ENCODE results near the gene TXK. TPM values are rescaled to one million over a fixed set of nuclear protein-coding genes. Genes with fewer than 3 reads are reported as not detected.

TXK gene
- total and polyA plus RNA-seq, 2 of the 13 experiments (the other 11 are each of a cell fraction or from before 2014, with no cell fraction given) = not detected

- ATAC-seq (no peak), DNase-seq (ENCODE audit: low spot score) (no peak), FAIRE-seq (no peak)
- no peaks in the 10 kb centered on the region for H3K36me3 ChIP-seq (replicated peaks in 1 of 2; ENCODE audit: control insufficient read depth in 1 of 2, insufficient read depth in 2 of 2, low read length in 2 of 2)
- H2AFZ ChIP-seq (ENCODE audit: low read length) = no peak overlapping the region
- CTCF ChIA-PET (ENCODE audit: low intra/inter-chr PET ratio, low total read pairs) = no interaction called here
- POLR2A ChIA-PET = no interaction called here
- in situ Hi-C loops (cut with HindIII; ENCODE audit: extremely low pct_ligation_motif_present, low pct_unique_long_range_greater_than_20kb) (no loop called here), intact Hi-C loops (cut with micrococcal nuclease; ENCODE audit: unreplicated experiment) (no loop called here)
- no peak overlapping the region for H3K4me3 ChIP-seq (replicated peaks in 1 of 3; ENCODE audit: insufficient read depth in 1 of 3, low read depth in 2 of 3, low read length in 3 of 3)
- H3K79me2 ChIP-seq (ENCODE audit: insufficient read depth, low read length) = no peaks in the 10 kb centered on the region
- BruUV-seq (replicated peaks) = no TSS peak
- H3K4me1 ChIP-seq (ENCODE audit: insufficient read depth, low read length) = peaks cover 11% of the 10 kb centered on the region; the same call in 1 of the 2 replicates
- WGBS (ENCODE audit: low lambda C conversion rate) = 41% methylated on average over 8 of the region's 8 CpGs
- TF ChIP-seq WIZ (CRISPR knock-in tag; IDR thresholded peaks at IDR 0.05) (no peak), SP5 (CRISPR knock-in tag; IDR thresholded peaks at IDR 0.05; ENCODE audit: borderline replicate concordance, low read depth) (no peak), ZNF672 (CRISPR knock-in tag; IDR thresholded peaks at IDR 0.05) (no peak), XRCC5 (optimal IDR thresholded peaks at IDR 0.05; ENCODE audit: low read length) (no peak), ZNF747 (CRISPR knock-in tag; IDR thresholded peaks at IDR 0.05; ENCODE audit: borderline replicate concordance) (no peak)
- no peak overlapping the region for H3K27ac ChIP-seq (ENCODE audit: extremely low read length, insufficient read depth, low read length)
- H3K9ac ChIP-seq (ENCODE audit: insufficient read depth, low read depth, low read length) = no peak overlapping the region
- no peaks in the 10 kb centered on the region for H3K9me3 ChIP-seq (ENCODE audit: low read length)
- peaks cover 0 to 1% of the 10 kb centered on the region in 2 experiments; a peak in 3 of 5 replicates for H3K27me3 ChIP-seq (ENCODE audit: control insufficient read depth in 1 of 2, insufficient read depth in 2 of 2, low read length in 2 of 2)
- H4K20me1 ChIP-seq (ENCODE audit: insufficient read depth, low read length) = no peaks in the 10 kb centered on the region
- H3K4me2 ChIP-seq (ENCODE audit: low read depth, low read length) = no peak overlapping the region
Measured at GRCh38 chr4:48049483-48049882, 84.6 kb downstream of the TXK start.

GRCh38 chr4:48047896-48048295 lies 86.2 kb downstream of the TXK start:
- no peak for TF ChIP-seq ZMAT3 (CRISPR knock-in tag; conservative IDR thresholded peaks at IDR 0.05)
- no peak for TF ChIP-seq ZBTB25 (CRISPR knock-in tag; IDR thresholded peaks at IDR 0.05)
- no peak for TF ChIP-seq TCF7 (IDR thresholded peaks at IDR 0.05; ENCODE audit: low read depth)
- no peak for TF ChIP-seq ZNF768 (CRISPR knock-in tag; IDR thresholded peaks at IDR 0.05)
- no peak for TF ChIP-seq ZNF761 (CRISPR knock-in tag; conservative IDR thresholded peaks at IDR 0.05)
- no peak for TF ChIP-seq ELF4 (CRISPR knock-in tag; IDR thresholded peaks at IDR 0.05; ENCODE audit: borderline replicate concordance)
- intact Hi-C loops (cut with micrococcal nuclease; ENCODE audit: unreplicated experiment) = no loop called here
- BruUV-seq (replicated peaks) = no TSS peak
- POLR2A ChIA-PET = no interaction called here
- no peak overlapping the region for H3K9ac ChIP-seq (ENCODE audit: insufficient read depth, low read depth, low read length)
- peak overlapping the region in 1 of 3 experiments; percentile 45; a peak in 1 of 6 replicates for H3K4me3 ChIP-seq (replicated peaks in 1 of 3; ENCODE audit: insufficient read depth in 1 of 3, low read depth in 2 of 3, low read length in 3 of 3)
- no peaks in the 10 kb centered on the region for H3K9me3 ChIP-seq (ENCODE audit: low read length)
- CTCF ChIA-PET (ENCODE audit: low intra/inter-chr PET ratio, low total read pairs) = no interaction called here
- H3K79me2 ChIP-seq (ENCODE audit: insufficient read depth, low read length) = no peaks in the 10 kb centered on the region
- in situ Hi-C loops (cut with HindIII; ENCODE audit: extremely low pct_ligation_motif_present, low pct_unique_long_range_greater_than_20kb) = no loop called here
- no peak for FAIRE-seq
- no peaks in the 10 kb centered on the region for H4K20me1 ChIP-seq (ENCODE audit: insufficient read depth, low read length)
- no peak overlapping the region for H2AFZ ChIP-seq (ENCODE audit: low read length)
- H3K4me2 ChIP-seq (ENCODE audit: low read depth, low read length) = peak overlapping the region; percentile 74
- DNase-seq (ENCODE audit: low spot score) = no peak
- WGBS (ENCODE audit: low lambda C conversion rate) = 0% methylated on average over 1 of the region's 1 CpG
- ATAC-seq = peak; percentile 25
- peaks cover 0 to 1% of the 10 kb centered on the region in 2 experiments; a peak in 3 of 5 replicates for H3K27me3 ChIP-seq (ENCODE audit: control insufficient read depth in 1 of 2, insufficient read depth in 2 of 2, low read length in 2 of 2)
- peaks cover 24% of the 10 kb centered on the region for H3K4me1 ChIP-seq (ENCODE audit: insufficient read depth, low read length)
- no peak overlapping the region for H3K27ac ChIP-seq (ENCODE audit: extremely low read length, insufficient read depth, low read length)
- no peaks in the 10 kb centered on the region for H3K36me3 ChIP-seq (replicated peaks in 1 of 2; ENCODE audit: control insufficient read depth in 1 of 2, insufficient read depth in 2 of 2, low read length in 2 of 2)

All from HepG2 (cell line).